Measurements from ENCODE around the gene CERS6. TPM values are rescaled to one million over a fixed set of nuclear protein-coding genes. Genes with fewer than 3 reads are reported as not detected.
"Not testable (repeated sequence)": the region's sequence is repeated elsewhere in the genome, so short reads cannot be mapped to it uniquely, and the experiment has no call there.

Gene CERS6
- total RNA-seq, 4 donors from 2014 or later = 46.6 to 67.7 (median 53.6) TPM

GRCh38 chr2:168663993-168664392, 207.9 kb downstream of the CERS6 start:
- Histone ChIP-seq H3K27me3 (no peaks in the 10 kb centered on the region), H3K4me1 (peaks cover 5 to 55% (median 37%) of the 10 kb centered on the region in 4 donors), H3K4me3 (no peak overlapping the region), H3K27ac (replicated peaks in 1 of 4) (no peak overlapping the region), H3K36me3 (no peaks in the 10 kb centered on the region), H3K9me3 (no peaks in the 10 kb centered on the region)
- 85% methylated on average over 3 of the region's 3 CpGs for WGBS
- intact Hi-C loops (cut with DNase I) = no loop called here
- TF ChIP-seq POLR2A (IDR thresholded peaks at IDR 0.05; ENCODE audit: low read depth) (no peak), CTCF (IDR thresholded peaks at IDR 0.05) (no peak), EP300 (IDR thresholded peaks at IDR 0.05) (no peak), POLR2AphosphoS5 (IDR thresholded peaks at IDR 0.05) (no peak)
- DNase-seq (ENCODE audit: extremely low spot score) = no peak

- DNase-seq (ENCODE audit: extremely low spot score); H3K27ac ChIP-seq (replicated peaks in 1 of 4); H3K36me3 ChIP-seq; H3K4me3 ChIP-seq; H3K9me3 ChIP-seq; H3K27me3 ChIP-seq; intact Hi-C loops (cut with DNase I): not testable (repeated sequence)
- H3K4me1 ChIP-seq = peaks cover 5 to 55% (median 37%) of the 10 kb centered on the region in 4 donors
- WGBS = 83% methylated on average over 3 of the region's 3 CpGs
These were observed 208.6 kb downstream of the CERS6 start for GRCh38 chr2:168664715-168665114.

GRCh38 chr2:168666339-168666738, 210.3 kb downstream of the CERS6 start:
- H3K36me3 ChIP-seq = no peaks in the 10 kb centered on the region
- H3K4me3 ChIP-seq = no peak overlapping the region
- intact Hi-C loops (cut with DNase I) = no loop called here
- H3K27me3 ChIP-seq = no peaks in the 10 kb centered on the region
- TF ChIP-seq EP300 (IDR thresholded peaks at IDR 0.05) = no peak
- no peak for TF ChIP-seq POLR2AphosphoS5 (IDR thresholded peaks at IDR 0.05)
- no peak for TF ChIP-seq POLR2A (IDR thresholded peaks at IDR 0.05; ENCODE audit: low read depth)
- no peak for TF ChIP-seq CTCF (IDR thresholded peaks at IDR 0.05)
- 30% methylated on average over 1 of the region's 1 CpG for WGBS
- no peaks in the 10 kb centered on the region for H3K9me3 ChIP-seq
- H3K27ac ChIP-seq (replicated peaks in 1 of 4) = peak overlapping the region in 2 of 4 donors; percentile 1 to 3
- peaks cover 0 to 40% (median 30%) of the 10 kb centered on the region in 4 donors for H3K4me1 ChIP-seq
- DNase-seq (ENCODE audit: extremely low spot score) = no peak

- no peak overlapping the region for H3K4me3 ChIP-seq
- WGBS = 86% methylated on average over 3 of the region's 3 CpGs
- DNase-seq (ENCODE audit: extremely low spot score) = no peak
- no peaks in the 10 kb centered on the region for H3K9me3 ChIP-seq
- TF ChIP-seq POLR2AphosphoS5 (IDR thresholded peaks at IDR 0.05) (no peak), CTCF (IDR thresholded peaks at IDR 0.05) (no peak), POLR2A (IDR thresholded peaks at IDR 0.05; ENCODE audit: low read depth) (no peak), EP300 (IDR thresholded peaks at IDR 0.05) (no peak)
- H3K27ac ChIP-seq (replicated peaks in 1 of 4) = peak overlapping the region in 1 of 4 donors; percentile 1
- peaks cover 0 to 32% (median 22%) of the 10 kb centered on the region in 4 donors for H3K4me1 ChIP-seq
- H3K36me3 ChIP-seq = no peaks in the 10 kb centered on the region
- no peaks in the 10 kb centered on the region for H3K27me3 ChIP-seq
- intact Hi-C loops (cut with DNase I) = no loop called here
These were observed 211.1 kb downstream of the CERS6 start for GRCh38 chr2:168667156-168667555.

- Histone ChIP-seq H3K27me3 (no peaks in the 10 kb centered on the region), H3K9me3 (no peaks in the 10 kb centered on the region), H3K4me1 (peaks cover 0 to 24% (median 14%) of the 10 kb centered on the region in 4 donors), H3K27ac (replicated peaks in 1 of 4) (no peak overlapping the region), H3K36me3 (no peaks in the 10 kb centered on the region), H3K4me3 (no peak overlapping the region)
- TF ChIP-seq CTCF (IDR thresholded peaks at IDR 0.05) = no peak
- TF ChIP-seq EP300 (IDR thresholded peaks at IDR 0.05) = no peak
- no peak for TF ChIP-seq POLR2AphosphoS5 (IDR thresholded peaks at IDR 0.05)
- TF ChIP-seq POLR2A (IDR thresholded peaks at IDR 0.05; ENCODE audit: low read depth) = no peak
- DNase-seq (ENCODE audit: extremely low spot score) = no peak
- intact Hi-C loops (cut with DNase I) = no loop called here
These were observed 213.1 kb downstream of the CERS6 start for GRCh38 chr2:168669151-168669550.

Data from esophagus muscularis mucosa (tissue), 4 donors.